H1 (cell line): Measurements from ENCODE around the gene SLC30A3. TPM values are rescaled to one million over a fixed set of nuclear protein-coding genes. Genes with fewer than 3 reads are reported as not detected.

ENCODE experiments used
- NRF1 ChIP-seq: IDR thresholded peaks from 2 replicates; pipeline ENCODE4 v1.6.1; 2011; ENCODE audit warnings: mild to moderate bottlenecking, low read depth, low read length, improper control_type of control experiment
- TEAD4 ChIP-seq: IDR thresholded peaks from 2 replicates; pipeline ENCODE4 v1.6.1; 2012; ENCODE audit warnings: low read depth, low read length, inconsistent platforms, mixed read lengths
- polyA plus RNA-seq, 7 experiments: library from polyadenylated mRNA; depleted of rRNA in 3 of 7; stranded (reverse) in 5 of 7; unstranded in 2 of 7; fragments of >200 nt in 5 of 7; fragments of 200-250 nt in 2 of 7; gene quantifications; 1 replicate in 5 of 7; 2 replicates in 1 of 7; 4 replicates in 1 of 7; pipeline versions ENCODE4 v1.2.1 to v1.2.3, GENCODE V29; 2011 to 2013; ENCODE audit warnings: missing spikeins in 2 of 7, mixed read lengths in 2 of 7
- total RNA-seq: library from RNA; stranded (reverse); fragmentation: NEBNext Ultra II Directional; extraction: Animal tissue kit (Norgen Biotek cat#: 25700); gene quantifications from 2 replicates; pipeline ENCODE4 v1.2.1, GENCODE V29; 2021

SLC30A3 gene
- total and polyA plus RNA-seq, 2 of the 8 experiments (the other 6 are each of a cell fraction or from before 2014, with no cell fraction given): 15.2 to 30.7 TPM

GRCh38 chr2:27241761-27242613 lies 20.9 kb downstream of the SLC30A3 start (continued):
- no peak for TF ChIP-seq TEAD4
- TF ChIP-seq NRF1: no peak
- TF ChIP-seq, all 59 proteins: peak for 0
